A549 (cell line): ENCODE measurements around the gene PFDN6. TPM values are rescaled to one million over a fixed set of nuclear protein-coding genes. Genes with fewer than 3 reads are reported as not detected.

Experiments
- ATAC-seq, 2 experiments: fragments of 200-7000 bp in 1 of 2; fragments of >200 bp in 1 of 2; cut with Nextera tagmentation in 1 of 2; cut with Tn5 transposase in 1 of 2; 3 replicates each; pipeline versions ENCODE4 v1.8.0 to v1.9.1; 2018 to 2020; ENCODE audit warnings: mild to moderate bottlenecking in 1 of 2, moderate library complexity in 1 of 2
- CTCF ChIA-PET: fragments of 300-600 bp; sonication (Branson Sonifier 250); formaldehyde crosslinking; extraction: SDS; loops from one replicate; lab custom pipeline; 2021; ENCODE audit warnings: antibody characterized with exemption, inconsistent platforms; lab: Yijun Ruan, JAX
- POLR2A ChIA-PET: fragments of 350-600 bp; formaldehyde crosslinking; extraction: SDS; loops from one replicate; lab custom pipeline; 2021; ENCODE audit warnings: antibody characterized with exemption, inconsistent platforms; lab: Yijun Ruan, JAX
- DNase-seq, 2 experiments: peaks; one replicate each; pipeline versions ENCODE4 v3.0.0 to v3.0.0-alpha.2; 2011 to 2016; ENCODE audit warnings: low read depth in 1 of 2, low spot score in 1 of 2
- FAIRE-seq: peaks from 2 replicates; lab custom pipeline; 2011; peaks lifted over from hg19 to GRCh38; lab: Jason Lieb, UNC
- H3K27ac ChIP-seq, 2 experiments: fragments of >200 bp; sonication (Bioruptor Twin); formaldehyde crosslinking; 3 replicates each; pipeline ENCODE4 v1.5.1; 2016 to 2017
- H3K4me1 ChIP-seq: fragments of >200 bp; sonication (Bioruptor Twin); formaldehyde crosslinking; 3 replicates; pipeline ENCODE4 v1.6.1; 2016
- H3K4me2 ChIP-seq: fragments of >200 bp; sonication (Bioruptor Twin); formaldehyde crosslinking; 3 replicates; pipeline ENCODE4 v1.6.1; 2016
- H3K4me3 ChIP-seq: fragments of >200 bp; sonication (Bioruptor Twin); formaldehyde crosslinking; 3 replicates; pipeline ENCODE4 v1.5.1; 2016
- H3K9me3 ChIP-seq: fragments of >200 bp; sonication (Bioruptor Twin); formaldehyde crosslinking; 3 replicates; pipeline ENCODE4 v1.6.1; 2016
- BHLHE40 ChIP-seq: IDR thresholded peaks from 2 replicates; pipeline ENCODE4 v1.6.1; 2012; ENCODE audit warnings: low read depth, low read length, inconsistent platforms
- CEBPB ChIP-seq, 2 experiments: fragments of >200 bp in 1 of 2; sonication (Bioruptor Twin) in 1 of 2; formaldehyde crosslinking in 1 of 2; IDR thresholded peaks; 2 replicates each; pipeline ENCODE4 v1.6.1; 2012 to 2016
- CHD2 ChIP-seq: fragments of 150-350 bp; IDR thresholded peaks from 2 replicates; pipeline ENCODE4 v1.6.1; 2014; ENCODE audit warnings: low read length; ENCODE audit not compliant: partially characterized antibody
- EP300 ChIP-seq, 2 experiments: fragments of >200 bp; sonication (Bioruptor Twin); formaldehyde crosslinking; IDR thresholded peaks; 2 replicates in 1 of 2; 3 replicates in 1 of 2; pipeline ENCODE4 v1.6.1; 2016 to 2017
- GATA3 ChIP-seq: IDR thresholded peaks from 2 replicates; pipeline ENCODE4 v1.6.1; 2012; ENCODE audit warnings: borderline replicate concordance
- HOXA7 ChIP-seq: fragments of 250-450 bp; sonication (Bioruptor Pico); IDR thresholded peaks from 2 replicates; pipeline ENCODE4 v1.5.0; 2020; ENCODE audit warnings: mild to moderate bottlenecking, moderate library complexity
- HOXB5 ChIP-seq: fragments of 250-450 bp; sonication (Bioruptor Pico); IDR thresholded peaks from 2 replicates; pipeline ENCODE4 v1.5.0; 2020; ENCODE audit warnings: mild to moderate bottlenecking, moderate library complexity
- JUNB ChIP-seq: fragments of >200 bp; sonication (Bioruptor Twin); formaldehyde crosslinking; IDR thresholded peaks from 2 replicates; pipeline ENCODE4 v1.6.1; 2016
- KDM1A ChIP-seq: fragments of 200-600 bp; sonication (generic); IDR thresholded peaks from 2 replicates; pipeline ENCODE4 v1.6.1; 2016; ENCODE audit warnings: low read depth, mild to moderate bottlenecking
- KDM5A ChIP-seq: fragments of 200-600 bp; sonication (generic); IDR thresholded peaks from 2 replicates; pipeline ENCODE4 v1.6.1; 2016; ENCODE audit warnings: antibody characterized with exemption, mild to moderate bottlenecking
- NFE2L2 ChIP-seq: fragments of 150-350 bp; conservative IDR thresholded peaks from 2 replicates; pipeline ENCODE4 v1.6.1; 2014; ENCODE audit warnings: low read length
- RAD21 ChIP-seq, 2 experiments: fragments of >200 bp in 1 of 2; sonication (Bioruptor Twin) in 1 of 2; formaldehyde crosslinking in 1 of 2; IDR thresholded peaks in 1 of 2; conservative IDR thresholded peaks in 1 of 2; 2 replicates in 1 of 2; 3 replicates in 1 of 2; pipeline ENCODE4 v1.6.1; 2012 to 2018; ENCODE audit warnings: inconsistent platforms in 1 of 2
- SREBF2 ChIP-seq: fragments of 450-650 bp; IDR thresholded peaks from 2 replicates; pipeline ENCODE4 v1.6.1; 2014; ENCODE audit warnings: mild to moderate bottlenecking, moderate library complexity
- ZFP36 ChIP-seq: fragments of 450-650 bp; IDR thresholded peaks from 2 replicates; pipeline ENCODE4 v1.6.1; 2014; ENCODE audit warnings: borderline replicate concordance; ENCODE audit not compliant: partially characterized antibody
- WGBS: methylation state at CpG from one replicate; pipeline ENCODE4 v1.1.6; 2017; ENCODE audit errors: missing lambda C conversion rate; 5-methylcytosine and 5-hydroxymethylcytosine counted together
- polyA plus RNA-seq, 4 experiments: library from polyadenylated mRNA; depleted of rRNA in 3 of 4; stranded (reverse); fragments of >200 nt; fragmentation: RNase III in 1 of 4; extraction: RNeasy Plus Mini Kit Qiagen cat#74134 plus additional on column Dnase treatment in 1 of 4; gene quantifications; 2 replicates in 3 of 4; 3 replicates in 1 of 4; pipeline ENCODE4 v1.2.3, GENCODE V29; 2011 to 2017
- TF ChIP-seq, protein P1 (sequence below): fragments of 150-350 bp; IDR thresholded peaks from 2 replicates; pipeline ENCODE4 v1.6.1; 2014; ENCODE audit warnings: low read depth, mild to moderate bottlenecking, low read length
- TF ChIP-seq, protein P2 (sequence below): fragments of 450-650 bp; IDR thresholded peaks from 2 replicates; pipeline ENCODE4 v1.6.1; 2014; ENCODE audit warnings: antibody characterized with exemption
- TF ChIP-seq, protein P3 (sequence below): fragments of 200-600 bp; sonication (generic); IDR thresholded peaks from 2 replicates; pipeline ENCODE4 v1.6.1; 2016; ENCODE audit warnings: antibody characterized with exemption, mild to moderate bottlenecking, moderate library complexity
- TF ChIP-seq, protein P4 (sequence below): IDR thresholded peaks from 2 replicates; pipeline ENCODE4 v1.6.1; 2012

Gene PFDN6
- polyA plus RNA-seq, 2 of the 4 experiments (the other 2 are of a cell fraction), result 84.6 to 120 TPM

DNA sequence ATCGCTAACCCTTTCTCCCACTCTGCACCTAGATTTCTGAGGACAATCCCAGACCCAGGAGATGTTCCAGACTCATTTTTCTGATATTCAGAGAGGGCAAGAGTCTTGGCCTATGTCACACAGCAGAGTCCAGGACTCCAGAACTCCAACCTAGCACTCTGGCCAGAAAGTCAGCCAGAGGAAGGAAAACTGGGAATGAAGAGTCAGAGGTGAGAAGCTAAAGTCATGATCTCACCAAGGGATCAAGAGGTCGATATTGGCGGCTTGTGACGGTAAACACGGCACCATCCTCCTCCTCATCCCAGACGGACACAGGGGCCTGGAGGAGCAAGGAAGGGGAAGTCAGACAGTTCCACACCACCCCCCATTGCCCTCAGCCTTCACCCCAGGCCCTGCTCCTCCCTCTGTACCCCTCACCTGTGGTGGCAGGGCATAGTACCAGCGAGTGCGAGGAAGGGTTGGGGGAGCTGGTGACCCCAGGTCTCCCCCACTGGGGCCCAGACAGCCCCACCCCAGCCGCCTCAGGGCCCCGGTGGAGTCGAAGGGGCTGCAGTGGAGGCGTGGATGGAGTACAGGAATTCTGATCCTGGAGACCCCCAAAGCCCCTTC is 7.5 kb downstream of the PFDN6 start:
- Histone ChIP-seq H3K4me1 (peaks cover 4% of the 10 kb centered on the region; the same call in 1 of the 3 replicates), H3K4me2 (peak overlapping the region; percentile 86), H3K4me3 (no peak overlapping the region), H3K9me3 (no peaks in the 10 kb centered on the region), H3K27ac (peak overlapping the region in 1 of 2 experiments; percentile 98; a peak in 3 of 6 replicates)
- no peak for TF ChIP-seq SREBF2
- TF ChIP-seq BHLHE40, result no peak
- TF ChIP-seq CHD2, result no peak
- TF ChIP-seq EP300 (IDR thresholded peaks at IDR 0.05), result no peak
- peak; percentile 76 for TF ChIP-seq ZFP36
- TF ChIP-seq KDM1A, result 0 out of 2 replicates have a peak, but pooled peaks have one; percentile 32
- ATAC-seq (no peak), DNase-seq (no peak), FAIRE-seq (no peak)
- CTCF ChIA-PET, result interaction anchor here (0.6 to 3.1 kb wide), 6 partner anchors 8 to 414 kb away, joined by 3 to 12 read pairs (median 3); partner anchors contain the start of genes PFDN6, WDR46 and ZBTB22
- POLR2A ChIA-PET, result interaction anchor here (1.1 to 1.6 kb wide), 3 partner anchors 20 to 25 kb away, joined by 4 to 10 read pairs (median 4); partner anchors contain the start of genes B3GALT4, RPS18, VPS52 and ZBTB22
- 87% methylated on average over 8 of the region's 12 CpGs for WGBS

DNA sequence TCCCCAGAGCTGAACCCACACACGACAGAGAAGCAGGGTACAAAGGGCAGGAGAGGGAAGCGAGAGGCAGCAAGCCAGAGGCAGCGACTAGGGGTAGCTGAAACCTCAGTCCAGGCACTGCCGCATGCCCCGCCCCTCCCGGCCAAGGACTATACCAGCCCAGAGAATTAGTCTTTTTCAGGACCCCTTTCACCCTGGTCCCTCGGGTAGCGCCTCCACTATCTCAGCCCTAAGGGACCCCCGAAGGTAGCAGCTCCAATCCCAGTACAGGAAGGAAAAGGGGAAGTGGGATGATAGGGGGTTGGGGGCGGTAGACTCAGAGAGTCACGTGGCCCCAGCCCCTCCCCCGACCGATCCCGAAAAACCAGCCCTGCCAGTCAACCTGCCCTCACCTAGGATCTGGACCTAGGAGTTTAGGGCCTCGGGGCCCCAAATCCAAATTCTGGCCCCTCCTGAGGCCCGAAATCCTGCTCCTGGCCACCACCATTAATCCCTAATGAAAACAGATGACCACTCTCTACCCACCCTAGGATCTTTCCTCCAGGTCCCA is 8.1 kb downstream of the PFDN6 start:
- CTCF ChIA-PET, result interaction anchor here (0.6 to 3.1 kb wide), 4 partner anchors 8 to 414 kb away, joined by 3 to 12 read pairs (median 3); partner anchors contain the start of genes PFDN6 and WDR46
- ATAC-seq, result peak; percentile 2 to 6; a peak in 3 of 6 replicates
- peak overlapping the region; percentile 53 for H3K4me3 ChIP-seq
- TF ChIP-seq, protein P1, sequence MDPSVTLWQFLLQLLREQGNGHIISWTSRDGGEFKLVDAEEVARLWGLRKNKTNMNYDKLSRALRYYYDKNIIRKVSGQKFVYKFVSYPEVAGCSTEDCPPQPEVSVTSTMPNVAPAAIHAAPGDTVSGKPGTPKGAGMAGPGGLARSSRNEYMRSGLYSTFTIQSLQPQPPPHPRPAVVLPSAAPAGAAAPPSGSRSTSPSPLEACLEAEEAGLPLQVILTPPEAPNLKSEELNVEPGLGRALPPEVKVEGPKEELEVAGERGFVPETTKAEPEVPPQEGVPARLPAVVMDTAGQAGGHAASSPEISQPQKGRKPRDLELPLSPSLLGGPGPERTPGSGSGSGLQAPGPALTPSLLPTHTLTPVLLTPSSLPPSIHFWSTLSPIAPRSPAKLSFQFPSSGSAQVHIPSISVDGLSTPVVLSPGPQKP, result no peak
- TF ChIP-seq, protein P2, sequence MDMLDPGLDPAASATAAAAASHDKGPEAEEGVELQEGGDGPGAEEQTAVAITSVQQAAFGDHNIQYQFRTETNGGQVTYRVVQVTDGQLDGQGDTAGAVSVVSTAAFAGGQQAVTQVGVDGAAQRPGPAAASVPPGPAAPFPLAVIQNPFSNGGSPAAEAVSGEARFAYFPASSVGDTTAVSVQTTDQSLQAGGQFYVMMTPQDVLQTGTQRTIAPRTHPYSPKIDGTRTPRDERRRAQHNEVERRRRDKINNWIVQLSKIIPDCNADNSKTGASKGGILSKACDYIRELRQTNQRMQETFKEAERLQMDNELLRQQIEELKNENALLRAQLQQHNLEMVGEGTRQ, result peak; percentile 69
- peaks cover 4% of the 10 kb centered on the region; the same call in 1 of the 3 replicates for H3K4me1 ChIP-seq
- no peak for FAIRE-seq
- H3K9me3 ChIP-seq, result no peaks in the 10 kb centered on the region
- no peak for DNase-seq
- peak overlapping the region; percentile 72 to 98; a peak in 5 of 6 replicates for H3K27ac ChIP-seq
- WGBS, result 64% methylated on average over 12 of the region's 16 CpGs
- H3K4me2 ChIP-seq, result peak overlapping the region; percentile 86
- POLR2A ChIA-PET, result interaction anchor here (1.1 to 1.6 kb wide), 3 partner anchors 20 to 26 kb away, joined by 4 to 10 read pairs (median 4); partner anchors contain the start of genes B3GALT4, RPS18, VPS52 and ZBTB22

DNA sequence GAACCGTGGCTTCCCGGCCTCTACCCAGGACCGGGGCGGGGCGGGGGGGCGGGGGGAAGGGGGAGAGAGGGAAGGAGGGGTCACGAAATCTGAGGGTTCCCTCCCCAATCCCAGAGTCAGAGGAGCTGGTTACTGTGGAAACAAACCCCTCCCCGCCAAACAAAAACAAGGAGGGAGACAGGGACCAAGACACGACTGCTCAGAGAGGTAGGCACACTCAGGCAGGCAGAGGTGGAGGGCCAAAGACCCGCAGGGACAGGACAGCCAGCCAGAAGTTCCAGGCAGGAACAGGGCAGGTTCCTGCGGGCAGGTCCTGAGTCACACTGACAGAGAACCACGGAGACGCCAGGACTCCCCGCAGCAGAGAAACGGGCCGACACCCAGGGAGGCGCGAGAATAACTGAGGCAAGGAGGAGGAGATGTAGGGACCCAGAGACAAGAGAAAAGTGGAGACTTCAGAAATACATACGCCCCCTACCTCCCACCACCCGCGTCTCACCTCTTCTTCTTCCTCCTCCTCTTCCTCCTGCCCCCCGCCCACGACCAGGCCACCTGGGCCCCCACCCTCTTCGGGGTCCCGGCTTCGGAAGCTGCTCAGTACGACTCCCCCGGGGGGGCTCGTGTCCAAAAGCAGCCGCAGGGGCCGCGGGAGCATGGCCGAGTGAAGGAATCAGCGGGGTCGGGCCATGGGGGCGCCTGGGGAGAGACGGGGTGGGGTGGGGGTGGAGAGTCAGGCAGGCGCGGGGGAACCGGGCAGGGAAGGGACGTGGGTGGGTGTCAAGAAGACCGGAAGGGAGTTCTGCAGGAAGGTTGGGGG is 8.8 kb downstream of the PFDN6 start:
- Histone ChIP-seq H3K27ac (peak overlapping the region; percentile 72 to 98), H3K4me3 (peak overlapping the region; percentile 53), H3K4me2 (peak overlapping the region; percentile 86), H3K9me3 (no peaks in the 10 kb centered on the region), H3K4me1 (peaks cover 4% of the 10 kb centered on the region; the same call in 1 of the 3 replicates)
- WGBS, result 3% methylated on average over 16 of the region's 42 CpGs
- POLR2A ChIA-PET, result interaction anchor here (0.7 to 1.6 kb wide), 5 partner anchors 9 to 27 kb away, joined by 3 to 20 read pairs (median 4); partner anchors contain the start of genes B3GALT4, PFDN6, RPS18 and VPS52
- ATAC-seq, result peak; percentile 54 to 75
- DNase-seq, result peak; percentile 76 to 81
- FAIRE-seq, result no peak
- TF ChIP-seq KDM5A, result no peak
- TF ChIP-seq JUNB, result no peak
- TF ChIP-seq GATA3, result no peak
- TF ChIP-seq NFE2L2, result no peak
- TF ChIP-seq, protein P3, sequence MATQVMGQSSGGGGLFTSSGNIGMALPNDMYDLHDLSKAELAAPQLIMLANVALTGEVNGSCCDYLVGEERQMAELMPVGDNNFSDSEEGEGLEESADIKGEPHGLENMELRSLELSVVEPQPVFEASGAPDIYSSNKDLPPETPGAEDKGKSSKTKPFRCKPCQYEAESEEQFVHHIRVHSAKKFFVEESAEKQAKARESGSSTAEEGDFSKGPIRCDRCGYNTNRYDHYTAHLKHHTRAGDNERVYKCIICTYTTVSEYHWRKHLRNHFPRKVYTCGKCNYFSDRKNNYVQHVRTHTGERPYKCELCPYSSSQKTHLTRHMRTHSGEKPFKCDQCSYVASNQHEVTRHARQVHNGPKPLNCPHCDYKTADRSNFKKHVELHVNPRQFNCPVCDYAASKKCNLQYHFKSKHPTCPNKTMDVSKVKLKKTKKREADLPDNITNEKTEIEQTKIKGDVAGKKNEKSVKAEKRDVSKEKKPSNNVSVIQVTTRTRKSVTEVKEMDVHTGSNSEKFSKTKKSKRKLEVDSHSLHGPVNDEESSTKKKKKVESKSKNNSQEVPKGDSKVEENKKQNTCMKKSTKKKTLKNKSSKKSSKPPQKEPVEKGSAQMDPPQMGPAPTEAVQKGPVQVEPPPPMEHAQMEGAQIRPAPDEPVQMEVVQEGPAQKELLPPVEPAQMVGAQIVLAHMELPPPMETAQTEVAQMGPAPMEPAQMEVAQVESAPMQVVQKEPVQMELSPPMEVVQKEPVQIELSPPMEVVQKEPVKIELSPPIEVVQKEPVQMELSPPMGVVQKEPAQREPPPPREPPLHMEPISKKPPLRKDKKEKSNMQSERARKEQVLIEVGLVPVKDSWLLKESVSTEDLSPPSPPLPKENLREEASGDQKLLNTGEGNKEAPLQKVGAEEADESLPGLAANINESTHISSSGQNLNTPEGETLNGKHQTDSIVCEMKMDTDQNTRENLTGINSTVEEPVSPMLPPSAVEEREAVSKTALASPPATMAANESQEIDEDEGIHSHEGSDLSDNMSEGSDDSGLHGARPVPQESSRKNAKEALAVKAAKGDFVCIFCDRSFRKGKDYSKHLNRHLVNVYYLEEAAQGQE, result no peak
- no peak for TF ChIP-seq HOXA7 (CRISPR knock-in tag)
- no peak for TF ChIP-seq RAD21 (conservative IDR thresholded peaks at IDR 0.05 in 1 of 2, IDR thresholded peaks at IDR 0.05 in 1 of 2)
- TF ChIP-seq, protein P4, sequence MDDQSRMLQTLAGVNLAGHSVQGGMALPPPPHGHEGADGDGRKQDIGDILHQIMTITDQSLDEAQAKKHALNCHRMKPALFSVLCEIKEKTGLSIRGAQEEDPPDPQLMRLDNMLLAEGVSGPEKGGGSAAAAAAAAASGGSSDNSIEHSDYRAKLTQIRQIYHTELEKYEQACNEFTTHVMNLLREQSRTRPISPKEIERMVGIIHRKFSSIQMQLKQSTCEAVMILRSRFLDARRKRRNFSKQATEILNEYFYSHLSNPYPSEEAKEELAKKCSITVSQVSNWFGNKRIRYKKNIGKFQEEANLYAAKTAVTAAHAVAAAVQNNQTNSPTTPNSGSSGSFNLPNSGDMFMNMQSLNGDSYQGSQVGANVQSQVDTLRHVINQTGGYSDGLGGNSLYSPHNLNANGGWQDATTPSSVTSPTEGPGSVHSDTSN, result no peak
- TF ChIP-seq SREBF2, result no peak
- TF ChIP-seq CEBPB (IDR thresholded peaks at IDR 0.05), result no peak
- TF ChIP-seq HOXB5 (CRISPR knock-in tag), result no peak
- CTCF ChIA-PET, result interaction anchor here (1.3 to 3.8 kb wide), 4 partner anchors 9 to 17 kb away, joined by 3 to 40 read pairs (median 12); partner anchors contain the start of genes PFDN6, TAPBP and WDR46
